ENCODE data around the gene PHF12.

PHF12 gene

GRCh38 chr17:28951428-28951990 is at the start of gene PHF12:
Gene PHF12, minus strand, starts transcription at chr17:28951518. Its CDS starts 558 bp downstream, at chr17:28950960.
- DNase-seq (ENCODE audit: low spot score): peak; percentile 100

- no peak for DNase-seq (ENCODE audit: low spot score)
Observed at GRCh38 chr17:29000973-29001372, 49.7 kb upstream of the PHF12 start.

GRCh38 chr17:28999206-28999605 is 47.9 kb upstream of the PHF12 start:
- no peak for DNase-seq (ENCODE audit: low spot score)

GRCh38 chr17:28997806-28998205 is 46.5 kb upstream of the PHF12 start:
- no peak for DNase-seq (ENCODE audit: low spot score)

GRCh38 chr17:28996554-28997096 is 45.3 kb upstream of the PHF12 start:
- DNase-seq (ENCODE audit: low spot score): no peak

GRCh38 chr17:28993645-28994426 is 42.5 kb upstream of the PHF12 start:
- no peak for DNase-seq (ENCODE audit: low spot score)

GRCh38 chr17:28992625-28993600 is 41.6 kb upstream of the PHF12 start:
- DNase-seq (ENCODE audit: low spot score): no peak

GRCh38 chr17:28992185-28992584 is 40.9 kb upstream of the PHF12 start:
- DNase-seq (ENCODE audit: low spot score): no peak

- no peak for DNase-seq (ENCODE audit: low spot score)
Observed at GRCh38 chr17:28991779-28992178, 40.5 kb upstream of the PHF12 start.

GRCh38 chr17:28989028-28989427 is 37.7 kb upstream of the PHF12 start:
- no peak for DNase-seq (ENCODE audit: low spot score)

- DNase-seq (ENCODE audit: low spot score): no peak
Observed at GRCh38 chr17:28988475-28988874, 37.2 kb upstream of the PHF12 start.

GRCh38 chr17:28986714-28987655 is 35.7 kb upstream of the PHF12 start:
- DNase-seq (ENCODE audit: low spot score): no peak

GRCh38 chr17:28985950-28986713 is 34.8 kb upstream of the PHF12 start:
- DNase-seq (ENCODE audit: low spot score): no peak

- no peak for DNase-seq (ENCODE audit: low spot score)
Observed at GRCh38 chr17:28983286-28984230, 32.2 kb upstream of the PHF12 start.

- no peak for DNase-seq (ENCODE audit: low spot score)
Observed at GRCh38 chr17:28982131-28982793, 30.9 kb upstream of the PHF12 start.

GRCh38 chr17:28978356-28978964 is 27.1 kb upstream of the PHF12 start:
- no peak for DNase-seq (ENCODE audit: low spot score)

- no peak for DNase-seq (ENCODE audit: low spot score)
Observed at GRCh38 chr17:28977659-28978355, 26.5 kb upstream of the PHF12 start.

- peak; percentile 34 for DNase-seq (ENCODE audit: low spot score)
Observed at GRCh38 chr17:28975646-28976045, 24.3 kb upstream of the PHF12 start.
